ENCODE data around the gene LRFN2. TPM values are rescaled to one million over a fixed set of nuclear protein-coding genes. Genes with fewer than 3 reads are reported as not detected.

Gene LRFN2
- total and polyA plus RNA-seq, 2 experiments from 2014 or later, result 0.33 to 0.54 TPM

GRCh38 chr6:40417031-40417430, 170.1 kb downstream of the LRFN2 start:
- no peak for TF ChIP-seq EZH2phosphoT487 (IDR thresholded peaks at IDR 0.05; ENCODE audit: low read depth, severe bottlenecking, unreplicated experiment)
- no peak for TF ChIP-seq CTCF (IDR thresholded peaks at IDR 0.05; ENCODE audit: poor library complexity)
- TF ChIP-seq EZH2 (IDR thresholded peaks at IDR 0.05; ENCODE audit: borderline replicate concordance), result no peak
- Histone ChIP-seq H3K9me2 (replicated peaks; ENCODE audit: insufficient read depth) (no peaks in the 10 kb centered on the region), H3K27me3 (no peaks in the 10 kb centered on the region), H3K79me2 (no peaks in the 10 kb centered on the region), H3K36me3 (replicated peaks; ENCODE audit: insufficient read depth, low read depth) (no peaks in the 10 kb centered on the region), H3K4me1 (ENCODE audit: insufficient read depth) (peaks cover 4% of the 10 kb centered on the region), H3K9me3 (ENCODE audit: low read depth) (no peaks in the 10 kb centered on the region), H3K4me2 (no peak overlapping the region), H3K4me3 (no peak overlapping the region), H4K20me1 (ENCODE audit: insufficient read depth, poor library complexity, severe bottlenecking) (no peaks in the 10 kb centered on the region), H2AFZ (no peak overlapping the region), H3K27ac (no peak overlapping the region)
- whole genome bisulfite sequencing (ENCODE audit: low lambda C conversion rate, missing lambda C conversion rate), result 84% methylated on average over 9 of the region's 9 CpGs
- no peak for DNase-seq (ENCODE audit: low spot score)

DNA sequence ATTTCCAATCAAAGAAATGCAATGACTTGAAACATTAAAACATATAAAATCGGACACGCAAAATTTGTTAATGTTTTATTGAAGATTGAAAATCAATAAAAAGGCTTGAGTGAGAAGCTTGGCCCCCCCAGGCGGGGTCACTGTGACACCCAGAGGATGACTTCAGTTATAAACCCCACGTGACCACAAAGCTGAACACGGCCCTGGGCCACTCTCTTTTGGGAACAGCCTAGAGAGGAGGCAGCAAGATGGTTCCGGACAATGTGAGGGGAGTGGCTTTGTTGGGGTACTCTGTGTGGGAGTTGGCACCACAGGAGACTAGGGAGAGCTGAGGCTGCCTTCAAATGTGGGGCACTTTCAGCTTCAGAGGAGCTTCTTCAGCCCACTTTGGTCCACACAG, 172.5 kb downstream of the LRFN2 start:
- H3K4me2 ChIP-seq, result no peak overlapping the region
- WGBS (ENCODE audit: low lambda C conversion rate, missing lambda C conversion rate), result 86% methylated on average over 6 of the region's 6 CpGs

GRCh38 chr6:40413239-40413638, 173.9 kb downstream of the LRFN2 start:
- Histone ChIP-seq H3K27me3 (no peaks in the 10 kb centered on the region), H3K4me2 (no peak overlapping the region), H4K20me1 (ENCODE audit: insufficient read depth, poor library complexity, severe bottlenecking) (no peaks in the 10 kb centered on the region), H2AFZ (no peak overlapping the region), H3K4me3 (no peak overlapping the region), H3K36me3 (replicated peaks; ENCODE audit: insufficient read depth, low read depth) (no peaks in the 10 kb centered on the region), H3K79me2 (no peaks in the 10 kb centered on the region), H3K9me2 (replicated peaks; ENCODE audit: insufficient read depth) (no peaks in the 10 kb centered on the region), H3K4me1 (ENCODE audit: insufficient read depth) (peaks cover 7% of the 10 kb centered on the region), H3K9me3 (ENCODE audit: low read depth) (no peaks in the 10 kb centered on the region), H3K27ac (no peak overlapping the region)
- TF ChIP-seq EZH2 (IDR thresholded peaks at IDR 0.05; ENCODE audit: borderline replicate concordance), result no peak
- TF ChIP-seq EZH2phosphoT487 (IDR thresholded peaks at IDR 0.05; ENCODE audit: low read depth, severe bottlenecking, unreplicated experiment), result no peak
- TF ChIP-seq CTCF (IDR thresholded peaks at IDR 0.05; ENCODE audit: poor library complexity), result no peak
- 43% methylated on average over 6 of the region's 6 CpGs for WGBS (ENCODE audit: low lambda C conversion rate, missing lambda C conversion rate)
- peak; percentile 37 for DNase-seq (ENCODE audit: low spot score)

More for the DNA sequence above, 172.5 kb downstream of the LRFN2 start:
- Histone ChIP-seq H3K27ac (no peak overlapping the region), H3K9me2 (replicated peaks; ENCODE audit: insufficient read depth) (no peaks in the 10 kb centered on the region), H3K79me2 (no peaks in the 10 kb centered on the region), H2AFZ (no peak overlapping the region), H3K27me3 (no peaks in the 10 kb centered on the region), H4K20me1 (ENCODE audit: insufficient read depth, poor library complexity, severe bottlenecking) (no peaks in the 10 kb centered on the region), H3K9me3 (ENCODE audit: low read depth) (no peaks in the 10 kb centered on the region), H3K4me1 (ENCODE audit: insufficient read depth) (peaks cover 4% of the 10 kb centered on the region), H3K4me3 (no peak overlapping the region), H3K36me3 (replicated peaks; ENCODE audit: insufficient read depth, low read depth) (no peaks in the 10 kb centered on the region)
- TF ChIP-seq CTCF (IDR thresholded peaks at IDR 0.05; ENCODE audit: poor library complexity), result no peak
- no peak for TF ChIP-seq EZH2phosphoT487 (IDR thresholded peaks at IDR 0.05; ENCODE audit: low read depth, severe bottlenecking, unreplicated experiment)
- TF ChIP-seq EZH2 (IDR thresholded peaks at IDR 0.05; ENCODE audit: borderline replicate concordance), result no peak
- DNase-seq (ENCODE audit: low spot score), result no peak

DNA sequence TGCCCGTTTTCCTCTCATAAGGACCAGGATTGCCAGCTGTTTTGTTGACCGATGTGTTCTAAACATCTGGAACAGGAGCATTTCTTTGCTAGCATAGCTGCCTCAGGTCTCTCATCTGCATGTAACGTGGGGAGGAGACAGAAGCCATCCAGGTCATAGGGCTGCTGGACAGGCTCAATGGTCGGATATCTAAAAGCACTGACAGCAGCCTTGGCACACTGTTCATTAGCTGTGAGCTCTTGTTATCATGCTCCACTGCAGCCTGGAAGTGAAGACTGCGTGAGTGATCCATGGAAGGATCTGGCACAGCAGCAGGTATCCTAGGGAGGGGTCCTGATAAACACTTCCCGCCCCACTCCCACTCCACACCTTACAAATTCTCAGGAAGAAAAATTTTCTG, 175.3 kb downstream of the LRFN2 start:
- no peak for DNase-seq (ENCODE audit: low spot score)
- Histone ChIP-seq H3K4me2 (no peak overlapping the region), H3K9me3 (ENCODE audit: low read depth) (no peaks in the 10 kb centered on the region), H3K27me3 (no peaks in the 10 kb centered on the region), H3K79me2 (no peaks in the 10 kb centered on the region), H3K4me1 (ENCODE audit: insufficient read depth) (peaks cover 7% of the 10 kb centered on the region), H3K4me3 (no peak overlapping the region), H3K27ac (no peak overlapping the region), H3K9me2 (replicated peaks; ENCODE audit: insufficient read depth) (no peaks in the 10 kb centered on the region), H3K36me3 (replicated peaks; ENCODE audit: insufficient read depth, low read depth) (no peaks in the 10 kb centered on the region), H4K20me1 (ENCODE audit: insufficient read depth, poor library complexity, severe bottlenecking) (no peaks in the 10 kb centered on the region), H2AFZ (no peak overlapping the region)
- TF ChIP-seq EZH2 (IDR thresholded peaks at IDR 0.05; ENCODE audit: borderline replicate concordance) (no peak), EZH2phosphoT487 (IDR thresholded peaks at IDR 0.05; ENCODE audit: low read depth, severe bottlenecking, unreplicated experiment) (no peak), CTCF (IDR thresholded peaks at IDR 0.05; ENCODE audit: poor library complexity) (no peak)
- 85% methylated on average over 6 of the region's 6 CpGs for WGBS (ENCODE audit: low lambda C conversion rate, missing lambda C conversion rate)

Measured in hepatocyte (in vitro differentiated cells).